Activated effector memory CD4-positive, alpha-beta T cell treated with Interleukin-2 at 50 U/mL for 16 hours (primary cell): Measurements from ENCODE around the gene BRMS1L.
"Not testable (repeated sequence)": the region's sequence is repeated elsewhere in the genome, so short reads cannot be mapped to it uniquely, and the experiment has no call there.

ENCODE experiments used
- DNase-seq: peaks from one replicate; pipeline ENCODE4 v3.0.0-alpha.2; 2020

The BRMS1L gene

DNA sequence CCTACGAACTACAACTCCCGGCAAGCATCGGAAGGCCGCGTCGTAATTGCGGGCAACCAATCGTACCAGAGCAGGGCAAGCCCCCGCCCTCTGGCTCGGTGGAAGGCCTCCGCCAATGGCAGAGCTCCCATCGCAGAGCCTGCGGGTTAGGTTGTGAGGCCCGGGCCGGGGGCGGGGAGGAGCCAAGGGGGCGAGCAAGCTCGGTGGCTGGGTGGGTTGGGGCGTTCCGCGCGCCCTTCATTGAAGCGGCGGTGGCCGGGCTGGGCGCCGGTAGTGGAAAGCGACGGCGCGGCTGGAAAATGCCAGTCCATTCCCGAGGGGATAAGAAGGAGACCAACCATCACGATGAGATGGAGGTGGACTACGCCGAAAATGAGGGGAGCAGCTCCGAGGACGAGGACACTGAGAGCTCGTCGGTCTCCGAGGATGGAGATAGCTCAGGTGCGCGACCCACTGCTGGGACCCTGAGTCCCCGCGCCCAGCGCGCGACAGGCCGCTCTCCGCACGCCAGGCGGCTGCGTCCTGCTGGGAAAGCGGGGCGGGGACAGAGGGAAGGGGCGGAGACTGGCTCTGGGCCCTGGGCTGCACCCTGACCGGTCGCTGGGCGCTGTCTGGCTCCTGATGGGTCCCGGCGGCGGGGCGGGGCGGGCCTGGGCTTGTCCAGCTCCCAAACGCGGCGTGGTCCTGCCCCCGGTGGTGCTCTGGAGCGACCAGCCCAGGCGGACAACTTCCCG, at the start of gene BRMS1L:
TSS of gene BRMS1L (plus strand) at position 121 of the 734 bp plus-strand sequence. CDS start at position 300, 179 bp downstream.
- peak; percentile 92 for DNase-seq

DNA sequence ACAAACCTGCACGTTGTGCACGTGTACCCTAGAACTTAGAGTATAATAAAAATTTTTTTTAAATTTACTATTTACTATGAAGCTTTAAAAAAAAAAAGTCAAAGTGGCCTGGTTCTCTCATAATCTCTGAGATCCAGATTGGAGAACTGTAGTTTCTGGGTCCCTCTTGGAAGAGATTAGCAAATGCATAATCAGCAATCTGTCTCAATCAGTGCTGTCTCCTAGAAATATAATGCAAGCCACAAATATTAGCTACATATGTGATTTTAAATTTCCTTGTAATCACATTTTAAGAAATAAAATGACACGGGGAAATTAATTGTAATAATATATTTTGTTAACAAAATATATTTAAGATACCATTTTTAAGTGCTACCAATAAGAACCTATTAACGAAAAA, 49.3 kb upstream of the BRMS1L start:
- no peak for DNase-seq

DNA sequence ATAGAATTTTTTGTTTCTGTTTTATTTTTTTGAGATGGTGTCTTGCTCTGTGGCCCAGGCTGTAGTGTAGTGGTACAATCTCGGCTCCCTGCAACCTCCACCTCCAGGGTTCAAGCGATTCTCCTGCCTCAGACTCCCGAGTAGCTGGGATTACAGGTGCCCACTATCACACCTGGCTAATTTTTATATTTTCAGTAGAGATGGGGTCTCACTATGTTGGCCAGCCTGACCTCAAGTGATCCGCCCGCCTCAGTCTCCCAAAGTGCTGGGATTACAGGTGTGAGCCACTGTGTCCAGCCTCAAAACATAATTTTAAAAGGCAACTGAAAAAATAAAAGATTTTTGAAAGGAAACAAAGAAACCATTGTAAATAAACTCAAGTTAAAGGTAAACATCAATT, 48.6 kb upstream of the BRMS1L start:
- not testable (repeated sequence) for DNase-seq

DNA sequence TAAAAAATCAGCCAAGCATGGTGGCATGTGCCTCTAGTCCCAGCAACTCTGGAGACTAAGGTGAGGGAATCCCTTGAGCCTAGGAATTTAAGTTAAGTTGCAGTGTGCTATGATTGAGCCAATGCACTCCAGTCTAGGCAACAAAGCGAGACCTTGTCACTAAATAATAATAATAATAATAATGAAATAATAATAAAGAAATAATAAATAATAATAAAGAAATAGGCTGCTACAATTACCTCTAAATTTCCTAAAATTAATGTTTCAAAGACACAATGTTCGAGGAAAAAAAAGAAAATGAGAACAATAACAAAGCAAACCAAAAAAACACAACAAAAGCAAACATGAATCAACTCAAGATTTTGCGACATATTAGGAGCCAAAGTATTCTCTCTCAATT, 46.8 kb upstream of the BRMS1L start:
- no peak for DNase-seq

- DNase-seq = no peak
Observed at GRCh38 chr14:35783699-35784098, 42.4 kb upstream of the BRMS1L start.

- no peak for DNase-seq
Observed at GRCh38 chr14:35786856-35787255, 39.3 kb upstream of the BRMS1L start.

DNA sequence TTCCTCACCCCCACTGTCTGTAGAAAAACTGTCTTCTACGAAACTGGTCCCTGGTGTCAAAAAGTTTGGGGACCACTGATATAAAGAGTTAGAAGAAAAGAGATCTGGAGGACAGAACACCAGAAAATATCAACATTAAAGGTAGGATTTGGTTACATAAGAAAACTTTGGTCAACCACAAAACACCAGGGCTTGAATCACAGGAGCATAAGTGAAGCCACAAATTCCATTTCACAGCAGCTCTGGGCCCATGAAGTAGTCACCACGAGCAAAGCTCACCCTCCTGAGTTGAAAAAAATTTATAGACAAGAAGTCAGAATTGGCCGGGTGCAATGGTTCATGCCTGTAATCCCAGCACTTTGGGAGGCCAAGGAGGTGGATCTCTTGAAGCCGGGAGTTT, 36.5 kb upstream of the BRMS1L start:
- DNase-seq = no peak

GRCh38 chr14:35797796-35798195, 28.3 kb upstream of the BRMS1L start:
- DNase-seq = no peak

DNA sequence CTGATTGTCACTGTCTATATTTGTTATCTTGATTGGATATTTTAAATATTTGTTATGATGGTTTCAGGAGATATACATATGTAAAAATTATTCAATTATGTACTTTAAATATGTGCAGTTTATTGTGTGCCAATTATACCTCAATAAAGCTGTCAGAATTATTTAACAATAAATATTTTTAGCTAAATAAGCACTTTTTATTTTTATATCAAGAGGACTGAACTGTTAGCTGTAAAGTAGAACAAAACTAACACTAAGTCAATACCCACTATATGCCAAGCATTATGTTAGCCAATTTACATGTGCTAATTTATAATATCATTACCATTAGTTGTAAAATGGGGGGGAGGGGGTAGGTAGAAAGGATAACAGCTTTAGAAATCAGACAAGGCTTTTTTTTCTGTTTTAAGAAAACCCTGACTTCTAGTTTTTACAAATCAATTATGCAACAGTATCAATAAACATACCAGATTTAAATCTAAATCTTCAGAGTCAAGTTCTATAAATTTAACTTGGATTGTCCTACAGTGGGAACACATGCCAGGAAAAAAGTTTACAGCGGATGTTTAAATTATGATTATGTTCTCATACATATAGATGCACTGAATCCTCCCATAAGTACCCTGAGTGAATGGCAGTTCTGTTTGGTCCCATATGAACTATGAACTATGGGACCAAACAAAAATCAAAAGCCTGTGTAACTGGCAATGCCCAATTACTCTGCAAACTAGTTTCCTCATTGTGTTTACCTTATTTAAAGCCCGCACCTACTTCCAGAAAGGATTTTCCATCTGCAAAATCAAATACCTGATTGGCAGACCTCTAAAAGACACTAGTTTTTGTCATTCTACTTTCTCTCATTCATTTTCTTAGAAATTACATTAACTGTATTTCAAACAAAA, 19.9 kb upstream of the BRMS1L start:
- DNase-seq = no peak

- DNase-seq = no peak
Observed at GRCh38 chr14:35807131-35807961, 18.8 kb upstream of the BRMS1L start.

DNA sequence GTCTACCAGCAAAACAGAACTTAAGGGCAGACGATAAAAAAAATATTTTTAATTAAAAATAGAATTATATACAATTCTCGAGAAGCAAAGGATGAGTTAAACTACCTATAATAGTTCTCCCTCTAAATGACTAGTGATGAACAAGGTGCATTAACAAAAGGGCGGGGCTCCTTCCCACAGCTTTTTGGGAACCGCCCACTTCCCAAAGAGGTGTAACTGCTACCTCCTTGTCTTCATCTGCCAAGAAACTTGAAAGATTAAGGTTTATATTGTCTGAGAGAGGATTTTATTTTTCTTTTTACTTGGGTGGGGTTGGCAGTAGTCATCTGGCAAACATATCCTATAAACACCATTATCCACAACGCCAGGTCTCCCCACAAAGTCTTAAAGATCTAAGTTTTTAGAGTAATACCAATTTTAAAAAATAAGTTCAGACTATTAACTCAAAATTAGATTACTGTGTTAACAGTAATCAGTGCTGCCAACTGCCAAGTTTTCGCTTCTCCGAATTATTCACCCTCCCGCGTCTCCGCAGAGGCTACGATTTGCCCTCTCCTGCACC, 18.0 kb upstream of the BRMS1L start:
- no peak for DNase-seq

- DNase-seq = peak; percentile 85
Observed at GRCh38 chr14:35808638-35809563, 17.2 kb upstream of the BRMS1L start, which contains the start of gene RALGAPA1. Gene RALGAPA1 (minus strand): TSS chr14:35809295. CDS start chr14:35808835, 460 bp downstream.

DNA sequence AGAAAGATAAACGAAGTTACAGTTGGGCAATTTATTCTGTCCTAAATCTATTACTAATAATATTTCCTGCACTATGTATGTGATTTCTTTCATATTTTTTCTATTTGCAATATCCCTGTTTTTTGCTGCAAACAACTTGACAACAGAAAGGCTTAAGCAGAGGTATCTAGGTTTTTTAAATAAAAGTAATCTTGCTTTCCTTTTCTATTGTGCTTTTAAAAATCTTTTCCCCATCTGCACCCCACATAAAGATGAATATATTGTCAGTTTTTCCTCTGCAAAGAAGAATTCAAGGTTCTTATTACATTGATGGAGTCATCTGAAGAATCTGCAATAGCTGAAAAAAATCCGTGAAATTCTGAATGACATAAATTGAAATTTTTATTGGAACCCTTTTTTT, 16.5 kb upstream of the BRMS1L start:
- DNase-seq = no peak

GRCh38 chr14:35810963-35811362, 15.2 kb upstream of the BRMS1L start:
- no peak for DNase-seq

GRCh38 chr14:35814371-35815005, 11.7 kb upstream of the BRMS1L start:
- DNase-seq = peak; percentile 52

GRCh38 chr14:35818346-35819115, 7.6 kb upstream of the BRMS1L start:
- no peak for DNase-seq

- DNase-seq = no peak
Observed at GRCh38 chr14:35819591-35820540, 6.3 kb upstream of the BRMS1L start.

GRCh38 chr14:35821564-35822411, 4.3 kb upstream of the BRMS1L start:
- DNase-seq = no peak
